Natural killer cell treated with Interleukin-12 subunit alpha and Interleukin-12 subunit beta and Interleukin-15 and Interleukin-18, amount 100 ng/mL, for 72 hours (primary cell): Measurements from ENCODE around the gene DPP9. TPM values are rescaled to one million over a fixed set of nuclear protein-coding genes. Genes with fewer than 3 reads are reported as not detected.

Source experiments
- ATAC-seq, 2 donors: fragments of 150-1000 bp; cut with Tn5 transposase in 1 of 2; sonication (Bioruptor Pico), chemical (Tn5 transposase) in 1 of 2; 2 replicates each; pipeline ENCODE4 v1.10.0; 2021
- DNase-seq: peaks from one replicate; pipeline ENCODE4 v3.0.0; 2022; ENCODE audit warnings: low spot score
- H3K27ac Mint-ChIP-seq, 2 donors: 1 replicate in 1 of 2; 2 replicates in 1 of 2; pipeline ENCODE4 v1.8.0; 2022; ENCODE audit warnings: mixed read lengths in 2 of 2, mild to moderate bottlenecking in 1 of 2, moderate library complexity in 1 of 2
- H3K27me3 Mint-ChIP-seq, 2 donors: 1 replicate in 1 of 2; 2 replicates in 1 of 2; pipeline ENCODE4 v1.8.0; 2022; ENCODE audit warnings: mixed read lengths in 2 of 2
- H3K36me3 Mint-ChIP-seq: one replicate; pipeline ENCODE4 v1.8.0; 2022; ENCODE audit warnings: mixed read lengths
- H3K4me1 Mint-ChIP-seq, 2 donors: 1 replicate in 1 of 2; 2 replicates in 1 of 2; pipeline ENCODE4 v1.8.0; 2022; ENCODE audit warnings: low read depth in 2 of 2, mixed read lengths in 2 of 2, mild to moderate bottlenecking in 1 of 2
- H3K4me3 Mint-ChIP-seq: one replicate; pipeline ENCODE4 v1.8.0; 2022; ENCODE audit warnings: mixed read lengths
- H3K9me3 Mint-ChIP-seq: 2 replicates; pipeline ENCODE4 v1.8.0; 2022; ENCODE audit warnings: mixed read lengths
- total RNA-seq, 2 donors: library from RNA; stranded (reverse); gene quantifications; one replicate each; pipeline ENCODE4 v1.2.3, GENCODE V29; 2022

The DPP9 gene
- total RNA-seq, 2 donors from 2014 or later = 125 to 175 TPM

- no peak for DNase-seq
- no peak overlapping the region for H3K27ac Mint-ChIP-seq
- peak in 1 of 2 donors; percentile 25 for ATAC-seq
- H3K36me3 Mint-ChIP-seq = no peaks in the 10 kb centered on the region
- H3K27me3 Mint-ChIP-seq = no peaks in the 10 kb centered on the region
- H3K9me3 Mint-ChIP-seq = no peaks in the 10 kb centered on the region
- no peak overlapping the region for H3K4me3 Mint-ChIP-seq
- H3K4me1 Mint-ChIP-seq = peaks cover 13 to 17% of the 10 kb centered on the region in 2 donors
These were observed 63.4 kb downstream of the DPP9 start for GRCh38 chr19:4660181-4660791.

- H3K9me3 Mint-ChIP-seq = no peaks in the 10 kb centered on the region
- no peaks in the 10 kb centered on the region for H3K27me3 Mint-ChIP-seq
- H3K4me3 Mint-ChIP-seq = no peak overlapping the region
- peaks cover 13 to 22% of the 10 kb centered on the region in 2 donors for H3K4me1 Mint-ChIP-seq
- DNase-seq (no peak), ATAC-seq (peak in 1 of 2 donors; percentile 59)
- no peaks in the 10 kb centered on the region for H3K36me3 Mint-ChIP-seq
- peak overlapping the region in 1 of 2 donors; percentile 31 for H3K27ac Mint-ChIP-seq
These were observed 65.8 kb downstream of the DPP9 start for GRCh38 chr19:4657835-4658234.

- no peak for DNase-seq
- Mint-ChIP-seq H3K9me3 (no peaks in the 10 kb centered on the region), H3K4me1 (peaks cover 13 to 22% of the 10 kb centered on the region in 2 donors), H3K27me3 (no peaks in the 10 kb centered on the region), H3K27ac (peak overlapping the region in 1 of 2 donors; percentile 41), H3K4me3 (no peak overlapping the region), H3K36me3 (no peaks in the 10 kb centered on the region)
- ATAC-seq = no peak
These were observed 66.4 kb downstream of the DPP9 start for GRCh38 chr19:4657262-4657661.

GRCh38 chr19:4656102-4656501 lies 67.5 kb downstream of the DPP9 start:
- Mint-ChIP-seq H3K4me3 (no peak overlapping the region), H3K4me1 (peaks cover 9 to 18% of the 10 kb centered on the region in 2 donors), H3K27me3 (no peaks in the 10 kb centered on the region), H3K9me3 (no peaks in the 10 kb centered on the region), H3K27ac (no peak overlapping the region), H3K36me3 (no peaks in the 10 kb centered on the region)
- DNase-seq = no peak
- ATAC-seq = no peak

- Mint-ChIP-seq H3K27ac (no peak overlapping the region), H3K36me3 (no peaks in the 10 kb centered on the region), H3K27me3 (no peaks in the 10 kb centered on the region), H3K4me3 (no peak overlapping the region), H3K4me1 (peaks cover 2 to 15% of the 10 kb centered on the region in 2 donors), H3K9me3 (no peaks in the 10 kb centered on the region)
- ATAC-seq (no peak), DNase-seq (no peak)
These were observed 68.9 kb downstream of the DPP9 start for GRCh38 chr19:4654437-4655361.

GRCh38 chr19:4653793-4654436 lies 69.7 kb downstream of the DPP9 start:
- DNase-seq (no peak), ATAC-seq (no peak)
- peaks cover 5 to 18% of the 10 kb centered on the region in 2 donors for H3K4me1 Mint-ChIP-seq
- no peak overlapping the region for H3K4me3 Mint-ChIP-seq
- H3K9me3 Mint-ChIP-seq = no peaks in the 10 kb centered on the region
- no peak overlapping the region for H3K27ac Mint-ChIP-seq
- H3K36me3 Mint-ChIP-seq = no peaks in the 10 kb centered on the region
- no peaks in the 10 kb centered on the region for H3K27me3 Mint-ChIP-seq

GRCh38 chr19:4652075-4652474 lies 71.6 kb downstream of the DPP9 start:
- no peaks in the 10 kb centered on the region for H3K36me3 Mint-ChIP-seq
- peak in 1 of 2 donors; percentile 55 for ATAC-seq
- H3K27ac Mint-ChIP-seq = no peak overlapping the region
- no peak overlapping the region for H3K4me3 Mint-ChIP-seq
- no peak for DNase-seq
- H3K4me1 Mint-ChIP-seq = peaks cover 5 to 10% of the 10 kb centered on the region in 2 donors
- H3K9me3 Mint-ChIP-seq = no peaks in the 10 kb centered on the region
- no peaks in the 10 kb centered on the region for H3K27me3 Mint-ChIP-seq

GRCh38 chr19:4650159-4650558 lies 73.5 kb downstream of the DPP9 start:
- H3K4me3 Mint-ChIP-seq = no peak overlapping the region
- H3K27ac Mint-ChIP-seq = no peak overlapping the region
- no peaks in the 10 kb centered on the region for H3K9me3 Mint-ChIP-seq
- no peak for ATAC-seq
- H3K4me1 Mint-ChIP-seq = peaks cover 5 to 10% of the 10 kb centered on the region in 2 donors
- DNase-seq = no peak
- no peaks in the 10 kb centered on the region for H3K27me3 Mint-ChIP-seq
- H3K36me3 Mint-ChIP-seq = no peaks in the 10 kb centered on the region

- Mint-ChIP-seq H3K27me3 (no peaks in the 10 kb centered on the region), H3K4me3 (no peak overlapping the region), H3K36me3 (no peaks in the 10 kb centered on the region), H3K27ac (no peak overlapping the region), H3K9me3 (no peaks in the 10 kb centered on the region), H3K4me1 (peaks cover 5 to 7% of the 10 kb centered on the region in 2 donors)
- no peak for DNase-seq
- peak in 1 of 2 donors; percentile 28 for ATAC-seq
These were observed 74.1 kb downstream of the DPP9 start for GRCh38 chr19:4649392-4650047.

GRCh38 chr19:4647676-4648644 lies 75.7 kb downstream of the DPP9 start:
- ATAC-seq = no peak
- Mint-ChIP-seq H3K9me3 (no peaks in the 10 kb centered on the region), H3K36me3 (no peaks in the 10 kb centered on the region), H3K4me3 (no peak overlapping the region), H3K27me3 (no peaks in the 10 kb centered on the region), H3K27ac (no peak overlapping the region), H3K4me1 (peaks cover 5 to 6% of the 10 kb centered on the region in 2 donors)
- no peak for DNase-seq

- H3K27me3 Mint-ChIP-seq = no peaks in the 10 kb centered on the region
- DNase-seq (no peak), ATAC-seq (peak in 1 of 2 donors; percentile 22)
- H3K4me1 Mint-ChIP-seq = peaks cover 5 to 6% of the 10 kb centered on the region in 2 donors
- no peaks in the 10 kb centered on the region for H3K9me3 Mint-ChIP-seq
- H3K27ac Mint-ChIP-seq = no peak overlapping the region
- H3K36me3 Mint-ChIP-seq = no peaks in the 10 kb centered on the region
- no peak overlapping the region for H3K4me3 Mint-ChIP-seq
These were observed 77.9 kb downstream of the DPP9 start for GRCh38 chr19:4645718-4646117.

- Mint-ChIP-seq H3K27me3 (no peaks in the 10 kb centered on the region), H3K4me1 (peaks cover 8 to 12% of the 10 kb centered on the region in 2 donors), H3K9me3 (no peaks in the 10 kb centered on the region), H3K36me3 (no peaks in the 10 kb centered on the region), H3K27ac (no peak overlapping the region), H3K4me3 (no peak overlapping the region)
- ATAC-seq = no peak
- DNase-seq = no peak
These were observed 81.0 kb downstream of the DPP9 start for GRCh38 chr19:4642625-4643024.
